GM21786 (cell line): Measurements from ENCODE around the gene FOXE3.

Experiments used
- ATAC-seq: cut with Tn5 transposase; IDR thresholded peaks from one replicate; pipeline ENCODE4 v1.9.1; 2021; ENCODE audit not compliant: unreplicated experiment

Gene FOXE3

GRCh38 chr1:47415728-47416318, at the start of gene FOXE3:
TSS of gene FOXE3 (plus strand) at chr1:47416285. CDS start at chr1:47416316, 31 bp downstream.
- ATAC-seq, result no peak

- ATAC-seq, result no peak
Observed at GRCh38 chr1:47367651-47368050, 48.4 kb upstream of the FOXE3 start.

- no peak for ATAC-seq
Observed at GRCh38 chr1:47371016-47371517, 45.0 kb upstream of the FOXE3 start.

GRCh38 chr1:47374501-47374900, 41.6 kb upstream of the FOXE3 start:
- ATAC-seq, result no peak

GRCh38 chr1:47378147-47378546, 37.9 kb upstream of the FOXE3 start:
- ATAC-seq, result no peak

DNA sequence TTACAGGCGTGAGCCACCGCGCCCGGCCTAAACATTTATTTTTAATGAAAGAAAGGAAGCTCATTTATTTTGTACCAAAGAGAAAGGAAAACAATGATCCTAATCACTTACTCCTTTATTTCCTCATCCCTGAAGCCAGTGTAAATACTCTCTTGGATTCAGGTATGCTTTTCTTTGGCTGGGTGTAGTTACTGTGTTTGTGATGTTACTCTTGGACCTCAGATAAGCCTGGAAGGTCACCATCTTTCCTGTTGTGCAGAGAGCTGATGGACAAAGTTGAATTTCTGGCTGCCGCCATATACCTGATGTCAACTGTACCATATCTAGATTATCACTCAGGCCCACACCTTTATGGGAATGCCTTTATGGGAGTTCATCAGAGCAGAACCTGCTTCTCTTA, 35.4 kb upstream of the FOXE3 start:
- no peak for ATAC-seq

GRCh38 chr1:47382399-47382983, 33.6 kb upstream of the FOXE3 start:
- no peak for ATAC-seq

GRCh38 chr1:47384083-47384482, 32.0 kb upstream of the FOXE3 start:
- no peak for ATAC-seq

DNA sequence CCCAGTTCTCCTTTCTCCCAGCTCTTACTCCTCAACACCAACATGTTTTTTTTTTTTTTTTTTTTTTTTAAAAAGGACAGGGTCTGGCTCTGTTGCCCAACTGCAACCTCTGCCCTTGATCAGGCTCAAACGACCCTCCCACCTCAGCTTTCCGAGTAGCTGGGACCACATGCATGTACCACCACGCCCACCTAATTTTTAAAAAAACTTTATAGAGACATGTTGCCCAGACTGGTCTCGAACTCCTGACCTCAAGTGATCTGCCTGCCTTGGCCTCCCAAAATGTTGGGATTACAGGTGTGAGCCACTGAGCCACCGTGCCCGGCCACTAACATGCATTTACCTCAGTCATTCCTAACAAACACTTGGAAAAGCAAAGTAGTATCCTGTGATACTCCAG, 31.1 kb upstream of the FOXE3 start:
- ATAC-seq, result no peak

GRCh38 chr1:47386268-47386667, 29.8 kb upstream of the FOXE3 start:
- ATAC-seq, result no peak

- no peak for ATAC-seq
Observed at GRCh38 chr1:47388030-47388890, 27.8 kb upstream of the FOXE3 start.

DNA sequence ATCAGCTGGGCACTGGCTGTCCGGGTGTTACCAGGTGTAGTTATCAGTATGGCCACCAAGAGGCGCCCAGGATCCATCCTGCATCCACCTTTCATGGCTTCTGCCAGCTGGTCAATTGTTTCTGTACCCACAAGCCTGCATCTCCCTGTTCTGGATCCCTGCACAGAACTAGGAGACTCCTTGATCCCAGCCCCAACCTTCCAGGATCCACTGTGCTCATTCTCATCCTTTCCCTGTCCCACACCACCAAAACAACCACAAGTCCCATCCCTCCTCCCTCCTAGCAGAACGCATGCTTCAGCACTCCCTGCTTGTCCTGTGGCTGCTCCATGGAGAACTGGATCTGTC, 27.2 kb upstream of the FOXE3 start:
- peak; percentile 70 for ATAC-seq

- no peak for ATAC-seq
Observed at GRCh38 chr1:47389731-47390130, 26.4 kb upstream of the FOXE3 start.

DNA sequence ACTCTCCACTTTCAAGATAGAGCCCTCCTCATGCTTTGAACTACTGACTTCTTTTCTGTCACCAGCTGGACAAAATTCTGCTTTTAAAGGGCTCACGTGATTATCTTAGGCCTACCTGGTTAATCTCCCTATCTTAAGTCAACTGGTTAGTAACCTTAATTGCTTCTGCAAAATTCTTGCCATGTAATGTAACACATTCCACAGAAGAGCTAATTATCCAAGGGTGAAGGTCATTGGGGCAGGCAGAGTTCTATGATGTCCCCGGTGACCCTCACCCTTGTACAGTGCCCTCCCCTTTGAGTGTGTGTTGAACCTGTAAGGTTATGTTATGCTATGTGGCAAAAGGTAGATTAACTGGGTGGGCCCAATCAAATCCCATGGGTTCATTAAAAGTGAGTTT, 25.2 kb upstream of the FOXE3 start:
- ATAC-seq, result no peak

DNA sequence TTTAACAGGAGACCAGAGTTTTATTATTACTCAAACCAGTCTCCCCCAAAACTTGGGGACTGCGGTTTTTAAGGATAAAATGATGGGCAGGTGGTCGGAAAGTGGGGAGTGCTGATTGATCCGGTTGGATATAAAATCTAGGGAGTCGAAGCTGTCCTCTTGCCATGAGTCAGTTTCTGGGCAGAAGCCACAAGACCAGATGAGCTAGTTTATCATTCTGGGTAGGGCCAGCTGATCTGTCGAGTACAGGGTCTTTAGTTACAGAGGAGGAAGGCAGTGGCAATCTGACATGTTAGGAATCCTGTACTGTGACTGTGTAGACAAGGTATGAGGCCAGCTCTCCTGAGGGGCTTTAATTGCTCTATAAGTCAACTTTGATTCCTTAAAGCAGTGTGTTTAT, 22.9 kb upstream of the FOXE3 start:
- no peak for ATAC-seq

GRCh38 chr1:47395433-47395832, 20.7 kb upstream of the FOXE3 start:
- ATAC-seq, result no peak

- no peak for ATAC-seq
Observed at GRCh38 chr1:47396671-47397196, 19.4 kb upstream of the FOXE3 start.

DNA sequence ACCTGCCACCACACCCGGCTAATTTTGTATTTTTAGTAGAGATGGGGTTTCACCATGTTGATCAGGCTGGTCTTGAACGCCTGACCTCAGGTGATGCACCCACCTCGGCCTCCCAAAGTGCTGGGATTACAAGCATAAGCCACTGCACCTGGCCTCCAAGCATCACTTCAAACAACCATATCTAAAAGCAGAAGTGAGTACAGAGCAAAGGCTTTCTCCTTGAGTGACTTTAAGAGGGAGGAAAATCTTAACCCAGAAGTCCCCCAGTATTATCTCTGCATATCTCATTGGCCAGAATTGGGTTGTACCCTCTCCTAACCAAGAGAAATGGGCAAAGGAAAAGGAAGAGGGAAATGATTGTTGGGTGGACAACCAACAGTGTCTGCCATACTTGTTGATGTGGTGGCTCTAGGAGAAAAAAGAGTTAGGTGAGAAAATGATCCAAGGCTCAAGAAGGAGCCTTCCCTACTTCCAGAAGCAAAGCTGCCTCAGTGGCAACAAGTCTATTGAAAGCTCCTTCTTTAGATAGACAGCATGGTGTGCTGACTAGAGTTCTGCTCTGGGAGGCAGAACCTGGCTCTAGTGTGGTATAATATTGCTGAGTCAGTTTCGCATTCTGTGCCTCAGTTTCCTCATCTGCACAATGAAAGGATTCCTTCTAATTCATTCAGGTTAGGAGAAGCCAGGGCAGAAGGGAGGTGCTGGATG, 16.8 kb upstream of the FOXE3 start:
- ATAC-seq, result no peak

GRCh38 chr1:47399846-47400155, 16.3 kb upstream of the FOXE3 start:
- ATAC-seq, result no peak

- no peak for ATAC-seq
Observed at GRCh38 chr1:47401761-47402160, 14.3 kb upstream of the FOXE3 start.

DNA sequence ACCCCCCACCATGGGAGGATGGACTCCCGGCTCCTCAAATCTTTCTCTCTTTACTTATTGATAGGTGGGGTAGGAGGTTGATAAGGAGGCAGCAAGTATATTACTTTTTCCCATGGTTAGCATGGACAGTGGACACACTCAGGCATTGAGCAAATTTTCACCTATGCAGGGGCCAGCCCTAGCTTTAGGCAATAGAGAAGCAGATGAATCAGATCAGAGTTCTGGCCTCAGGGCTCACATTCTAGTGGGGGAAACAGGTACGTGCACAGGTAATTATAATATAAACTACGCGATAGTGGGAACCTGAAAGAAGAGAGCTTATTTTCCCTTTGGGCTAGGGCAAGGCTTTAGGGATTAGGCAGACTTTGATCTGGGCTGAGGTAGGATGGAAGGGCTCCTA, 13.5 kb upstream of the FOXE3 start:
- ATAC-seq, result no peak
